Measurements from ENCODE around the gene PLEKHF1. TPM values are rescaled to one million over a fixed set of nuclear protein-coding genes. Genes with fewer than 3 reads are reported as not detected.

The PLEKHF1 gene
- total and polyA plus RNA-seq, 2 of the 8 experiments (the other 6 are each of a cell fraction or from before 2014, with no cell fraction given): 11.1 to 18.4 TPM

GRCh38 chr19:29690842-29691241 lies 25.6 kb downstream of the PLEKHF1 start (continued):
- peak; percentile 86 to 90 for TF ChIP-seq RAD21 (IDR thresholded peaks at IDR 0.05 in 1 of 2, conservative IDR thresholded peaks at IDR 0.05 in 1 of 2; ENCODE audit: low read depth in 2 of 2, low read length in 2 of 2)
- 0 out of 2 replicates have a peak, but pooled peaks have one; percentile 35 for TF ChIP-seq ATF3 (IDR thresholded peaks at IDR 0.05; ENCODE audit: insufficient read depth, low read depth, low read length)
- no peak for TF ChIP-seq HDAC6 (IDR thresholded peaks at IDR 0.05; ENCODE audit: low read depth, low read length)
- TF ChIP-seq USF2 (IDR thresholded peaks at IDR 0.05; ENCODE audit: low read length): no peak
- TF ChIP-seq CBX8 (IDR thresholded peaks at IDR 0.05; ENCODE audit: borderline replicate concordance, low read depth, low read length): no peak
- 0 out of 2 replicates have a peak, but pooled peaks have one; percentile 18 for TF ChIP-seq MAX (IDR thresholded peaks at IDR 0.05)
- no peak for TF ChIP-seq TEAD4 (IDR thresholded peaks at IDR 0.05; ENCODE audit: low read depth, low read length)
- TF ChIP-seq CHD2 (IDR thresholded peaks at IDR 0.05; ENCODE audit: low read length): no peak

Data from H1 (cell line).